HG03432 (cell line): Measurements from ENCODE around the gene TMEM132C.

Experiments used
- ATAC-seq: cut with Tn5 transposase; IDR thresholded peaks from one replicate; pipeline ENCODE4 v1.9.1; 2021; ENCODE audit warnings: mild to moderate bottlenecking, moderate library complexity; ENCODE audit not compliant: unreplicated experiment

The TMEM132C gene

DNA sequence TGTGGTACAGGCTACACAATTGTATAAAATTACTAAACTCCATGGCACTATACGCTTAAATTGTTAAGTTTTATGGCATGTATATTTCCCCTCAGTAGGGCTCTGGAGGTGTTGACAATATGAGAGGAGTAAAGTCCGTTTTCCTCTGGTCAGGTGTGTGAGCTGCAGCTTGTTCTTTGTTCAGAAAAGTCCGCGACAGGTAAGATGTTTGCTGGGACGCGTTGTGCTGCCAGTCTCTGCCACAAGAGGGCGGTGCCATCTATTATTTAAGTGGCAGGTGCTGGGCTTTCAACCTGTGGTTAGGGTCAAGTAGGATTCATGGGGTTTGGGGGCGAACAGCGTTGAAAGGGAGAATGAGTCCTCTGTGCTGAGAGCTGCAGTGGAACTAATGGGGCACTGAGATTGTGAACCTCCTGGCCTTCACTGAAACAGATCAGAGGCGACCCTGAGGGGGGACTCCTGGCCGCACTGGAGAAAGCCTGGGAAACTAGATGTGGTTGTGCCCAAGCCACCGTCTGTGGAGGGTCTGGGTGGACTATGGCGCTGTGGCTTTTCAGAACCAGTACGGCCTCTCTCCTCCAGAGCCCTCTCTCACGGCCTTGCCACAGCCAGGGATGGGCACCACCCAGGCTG is 377.8 kb downstream of the TMEM132C start:
- ATAC-seq: no peak

DNA sequence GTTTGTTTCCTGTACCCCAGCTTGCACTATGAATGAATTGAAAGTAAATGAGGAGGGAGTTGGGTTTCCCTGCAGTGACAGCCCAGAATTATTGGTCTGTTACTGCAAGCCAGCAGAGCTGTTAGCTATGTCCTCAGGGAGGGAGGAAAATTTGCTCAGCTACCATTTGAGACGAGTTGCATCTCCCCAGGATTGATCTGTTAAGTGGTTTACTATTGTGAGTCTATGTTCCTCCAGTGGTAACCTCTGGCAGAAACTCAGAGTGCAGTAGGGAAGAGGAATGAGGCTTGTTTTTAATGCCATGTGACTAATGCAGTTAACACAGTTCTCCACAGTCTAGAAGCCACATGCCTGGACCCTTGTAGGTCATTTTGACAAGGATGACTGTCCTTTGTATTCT is 382.9 kb downstream of the TMEM132C start:
- ATAC-seq: no peak

DNA sequence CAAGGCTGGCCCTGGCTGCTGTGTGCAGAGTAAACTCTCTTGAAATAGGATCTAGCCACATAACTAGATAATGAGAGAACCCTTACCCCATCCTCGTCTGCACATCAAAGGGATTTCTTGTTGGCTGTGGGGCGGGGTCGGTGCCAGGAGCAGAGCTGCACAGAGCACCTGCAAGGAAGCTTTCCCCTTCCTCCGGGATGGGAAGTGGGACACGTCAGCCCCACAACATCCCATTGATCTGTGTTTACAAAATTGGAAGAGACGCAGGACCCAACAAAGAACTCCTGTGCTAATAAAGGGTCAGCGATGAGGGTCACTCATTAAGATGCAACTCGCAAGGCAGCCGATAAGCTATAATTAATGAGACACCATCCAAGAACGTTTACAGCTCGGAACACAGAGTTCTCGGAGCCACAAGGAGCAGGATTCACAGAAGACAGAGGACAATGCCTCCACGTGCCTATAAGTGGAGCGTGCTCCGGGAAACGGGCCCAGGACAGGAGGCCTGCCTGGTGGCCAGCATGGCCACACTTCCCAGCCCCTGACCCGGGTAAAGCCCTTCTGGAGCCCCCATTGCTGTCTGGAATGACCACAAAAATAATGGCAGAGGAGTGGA is 385.3 kb downstream of the TMEM132C start:
- ATAC-seq: no peak

DNA sequence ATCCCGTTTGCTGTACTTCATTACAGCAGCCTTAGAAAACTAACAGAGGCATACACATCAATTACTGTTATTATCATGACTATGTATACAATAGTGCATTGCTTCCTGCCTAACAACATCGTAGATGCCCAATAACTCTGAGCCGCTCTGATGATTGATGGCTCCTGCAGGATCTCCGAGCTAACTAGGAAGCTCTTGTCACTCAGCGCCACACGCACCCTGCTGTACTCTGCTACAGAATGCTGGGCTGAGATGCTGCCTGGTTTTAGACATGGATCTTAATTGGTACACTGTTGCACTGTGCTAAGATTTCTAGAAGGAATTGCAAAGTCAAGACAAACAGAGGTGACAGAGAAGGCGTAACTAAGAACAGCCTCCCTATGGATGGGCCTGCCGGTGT is 387.5 kb downstream of the TMEM132C start:
- ATAC-seq: no peak

DNA sequence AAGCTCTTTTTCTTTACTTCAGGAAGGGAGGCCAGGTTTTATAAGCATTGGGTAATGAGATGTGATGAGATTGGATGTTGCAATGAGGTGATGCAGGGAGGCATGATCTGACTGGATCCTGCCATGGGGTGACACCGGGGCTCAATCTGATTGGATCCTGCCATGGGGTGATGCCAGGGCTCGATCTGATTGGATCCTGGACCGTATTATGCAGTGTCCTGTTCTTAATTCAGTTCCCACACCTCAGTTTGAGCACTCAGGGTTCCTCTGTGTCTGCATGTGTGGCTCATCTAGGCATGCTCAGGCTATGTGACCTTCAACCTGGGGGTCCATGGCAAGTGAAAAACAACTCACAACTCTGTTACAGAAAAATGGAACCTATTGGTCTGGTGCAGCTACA is 390.4 kb downstream of the TMEM132C start:
- ATAC-seq: no peak

DNA sequence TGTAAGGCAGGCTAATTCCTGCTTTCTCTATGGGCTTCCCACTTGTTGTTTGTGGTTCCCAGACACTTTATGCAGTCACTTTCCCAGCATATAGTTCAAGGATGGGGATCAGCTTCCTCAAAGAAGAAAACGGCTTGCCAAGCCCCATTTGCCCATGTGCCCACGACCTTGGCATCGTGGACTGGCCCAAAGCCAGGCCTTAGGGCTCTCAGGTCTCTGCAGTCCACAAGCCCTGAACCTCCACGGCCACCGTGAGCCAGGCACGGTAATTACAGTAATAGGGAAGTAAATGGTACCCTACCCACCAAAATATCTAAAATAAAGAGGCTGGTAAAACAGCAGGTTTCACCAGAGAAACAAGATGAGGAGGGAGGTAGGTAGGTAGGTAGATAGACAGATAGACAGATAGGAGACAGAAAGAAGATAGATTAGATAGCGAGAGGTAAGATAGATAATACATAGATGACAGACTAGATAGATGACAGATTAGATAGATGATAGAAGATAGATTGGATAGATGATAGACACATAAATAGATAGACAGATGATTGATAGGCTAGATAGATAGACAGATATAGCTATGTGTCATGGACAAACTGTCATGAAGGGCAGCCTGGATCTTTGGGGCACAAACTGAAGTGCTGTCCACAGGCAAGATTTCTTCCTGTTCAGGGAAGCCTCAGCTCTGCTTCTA is 393.7 kb downstream of the TMEM132C start:
- ATAC-seq: no peak

DNA sequence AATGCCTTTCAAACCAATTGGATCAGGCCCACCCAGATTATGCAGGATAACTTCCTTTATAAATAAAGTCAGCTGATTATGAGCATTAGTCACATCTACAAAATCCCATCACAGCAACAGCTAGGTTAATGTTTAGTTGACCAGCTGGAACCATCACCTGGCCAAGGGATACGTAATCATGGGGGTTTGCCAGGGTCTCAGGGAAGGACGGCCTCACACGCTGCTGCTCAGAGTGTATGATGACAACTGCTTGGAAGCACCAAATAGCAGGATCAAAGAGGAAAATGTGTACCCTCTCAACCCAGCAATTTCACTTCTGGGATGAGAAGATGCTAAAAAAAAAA is 394.2 kb downstream of the TMEM132C start:
- no peak for ATAC-seq

DNA sequence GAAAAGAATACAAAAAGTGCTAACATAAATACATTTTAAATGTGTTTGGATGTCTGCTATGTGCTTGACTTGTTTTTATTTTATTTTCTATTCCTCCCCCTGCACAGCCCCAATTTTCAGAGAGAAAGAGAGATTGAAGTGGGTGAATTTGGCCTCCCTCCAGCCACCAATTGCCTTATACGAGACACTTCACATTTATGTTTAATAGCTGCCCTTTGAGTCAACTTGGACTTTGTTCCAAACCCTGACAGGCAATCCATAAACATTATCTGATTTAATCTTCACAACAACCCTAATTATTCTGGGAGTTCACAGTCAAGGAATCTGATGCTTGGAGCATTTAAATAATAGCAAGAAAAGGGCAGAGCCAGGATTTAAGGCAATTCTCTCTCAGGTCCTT is 395.1 kb downstream of the TMEM132C start:
- ATAC-seq: no peak

DNA sequence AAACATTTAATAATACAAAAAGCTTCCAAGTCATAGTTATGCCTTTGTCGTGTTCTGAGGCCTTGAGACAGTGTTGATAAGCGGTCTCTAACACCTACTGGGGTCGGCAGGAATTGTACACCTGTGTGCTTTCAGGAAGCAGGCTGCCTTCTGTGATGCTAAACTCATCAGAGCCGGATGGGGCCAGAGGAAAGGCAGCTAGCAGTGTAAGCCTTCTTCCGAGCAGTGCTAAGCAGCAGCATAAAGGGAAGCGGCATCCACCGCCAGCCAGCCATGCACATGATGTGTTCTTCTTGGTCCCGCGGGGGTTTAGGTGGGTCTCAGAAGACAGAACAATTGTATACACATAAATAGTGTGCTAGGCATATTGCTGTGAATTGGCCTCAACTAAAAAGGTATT is 397.5 kb downstream of the TMEM132C start:
- no peak for ATAC-seq

DNA sequence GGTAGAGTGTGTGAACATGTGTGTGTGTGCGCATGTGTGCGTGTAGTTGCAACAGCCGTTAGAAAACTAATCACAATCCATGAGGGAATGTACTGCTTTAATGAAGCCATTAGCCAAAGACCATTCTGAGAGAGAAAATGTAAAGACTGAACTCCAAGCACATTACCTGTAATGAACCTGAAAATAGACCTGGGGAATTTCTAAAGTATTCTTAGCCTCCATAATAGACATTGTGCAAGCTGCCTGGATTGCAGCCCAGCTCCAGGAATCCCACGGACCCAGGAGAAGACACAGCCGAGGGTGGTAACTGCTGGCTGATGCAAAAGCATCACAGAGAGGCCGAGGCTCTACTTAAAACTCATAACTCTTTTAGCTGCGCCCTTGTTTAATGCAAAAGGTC is 400.2 kb downstream of the TMEM132C start:
- ATAC-seq: no peak

DNA sequence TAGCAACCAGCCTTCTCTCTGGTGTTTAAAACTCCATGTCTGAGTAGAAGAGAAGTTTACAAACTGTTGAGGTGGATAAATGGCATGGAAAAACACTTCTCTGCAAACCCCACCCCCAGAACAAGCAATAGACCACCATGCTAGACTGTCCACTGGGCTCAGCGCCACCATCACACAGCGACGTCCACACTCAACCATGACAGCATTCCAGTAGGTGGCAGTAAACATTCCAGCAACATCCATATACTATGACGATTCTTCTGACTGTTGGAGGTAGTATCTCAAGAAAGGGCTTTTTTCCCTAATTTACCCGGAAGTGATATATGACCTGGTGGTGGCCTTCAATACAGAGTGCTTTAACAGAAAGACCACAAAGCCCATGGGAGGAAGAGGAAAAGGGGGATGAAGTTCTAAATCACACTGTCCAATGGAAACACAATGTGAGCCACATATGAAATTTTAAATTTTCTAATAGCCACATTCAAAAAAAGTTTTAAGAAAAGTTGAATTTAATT is 404.6 kb downstream of the TMEM132C start:
- no peak for ATAC-seq

DNA sequence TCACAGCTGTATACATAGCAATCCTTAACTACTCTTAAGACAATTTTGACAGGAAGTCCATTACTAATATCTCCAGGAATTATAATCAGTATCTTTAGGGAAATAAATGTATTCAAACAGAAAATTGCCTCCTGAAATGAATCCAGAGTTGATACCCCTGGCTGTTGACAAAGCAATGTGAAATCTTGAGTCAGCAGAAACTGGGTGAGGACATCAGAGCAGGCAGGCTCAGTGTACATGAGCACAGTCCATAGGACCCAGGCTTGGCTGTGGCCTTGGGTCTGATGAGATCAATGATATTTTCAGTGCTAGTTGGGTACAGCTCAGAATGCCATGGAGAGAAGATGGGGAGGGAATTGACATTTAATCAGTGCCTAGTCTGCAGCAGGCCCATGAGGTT is 405.5 kb downstream of the TMEM132C start:
- ATAC-seq: no peak

DNA sequence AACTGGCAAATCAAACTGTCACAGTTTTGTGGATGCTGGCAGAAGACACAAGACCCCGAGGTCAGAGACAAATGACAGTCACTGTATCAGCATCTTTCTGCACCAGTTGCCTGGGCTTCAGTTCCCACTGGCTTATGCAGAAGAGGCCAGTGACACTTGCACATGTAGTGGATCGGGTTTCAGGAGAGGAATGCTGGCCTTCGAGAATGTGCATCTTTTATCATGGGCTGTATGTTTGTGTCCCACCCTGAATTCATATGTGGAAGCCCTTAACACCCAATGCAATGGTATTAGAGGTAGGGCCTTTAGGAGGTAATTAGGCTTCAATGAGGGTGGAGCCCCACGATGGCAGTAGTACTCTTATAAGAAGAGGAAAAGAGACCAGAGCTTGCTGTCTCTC is 405.9 kb downstream of the TMEM132C start:
- no peak for ATAC-seq

DNA sequence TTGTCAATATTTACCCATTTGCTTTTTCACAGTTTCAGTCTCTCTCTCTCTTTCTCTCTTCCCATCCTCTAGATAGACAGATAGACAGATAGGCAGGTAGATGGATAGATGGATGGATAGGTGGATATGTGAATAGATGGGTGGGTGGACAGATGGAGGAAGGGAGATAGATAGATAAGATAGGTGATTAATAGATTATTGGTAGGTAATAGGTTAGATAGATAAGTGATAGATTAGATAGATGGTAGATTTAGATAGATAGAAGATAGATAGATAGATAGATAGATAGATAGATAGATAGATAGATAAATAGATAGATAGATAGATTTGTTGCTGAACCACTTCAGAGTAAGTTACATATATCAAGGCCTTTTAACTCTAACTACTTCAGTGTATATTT is 408.6 kb downstream of the TMEM132C start:
- ATAC-seq: no peak

DNA sequence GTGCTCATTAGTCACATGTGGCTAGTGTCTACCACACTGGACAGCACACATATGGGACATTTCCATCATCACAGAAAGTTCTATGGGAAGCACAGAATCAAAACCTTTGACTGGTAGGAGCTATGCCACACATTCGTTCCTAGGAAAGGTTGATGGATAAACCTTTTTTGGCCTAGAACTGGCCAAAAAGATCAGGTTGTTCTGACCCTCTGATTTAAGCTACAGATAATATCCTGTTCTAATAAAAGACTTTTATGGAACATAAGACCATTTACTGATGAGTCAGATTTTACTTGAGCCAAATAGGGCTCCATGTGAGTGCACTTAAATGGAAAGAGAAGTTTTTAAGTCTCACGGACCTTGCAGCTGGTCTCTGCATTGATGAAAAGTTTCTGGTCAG is 413.6 kb downstream of the TMEM132C start:
- ATAC-seq: no peak

DNA sequence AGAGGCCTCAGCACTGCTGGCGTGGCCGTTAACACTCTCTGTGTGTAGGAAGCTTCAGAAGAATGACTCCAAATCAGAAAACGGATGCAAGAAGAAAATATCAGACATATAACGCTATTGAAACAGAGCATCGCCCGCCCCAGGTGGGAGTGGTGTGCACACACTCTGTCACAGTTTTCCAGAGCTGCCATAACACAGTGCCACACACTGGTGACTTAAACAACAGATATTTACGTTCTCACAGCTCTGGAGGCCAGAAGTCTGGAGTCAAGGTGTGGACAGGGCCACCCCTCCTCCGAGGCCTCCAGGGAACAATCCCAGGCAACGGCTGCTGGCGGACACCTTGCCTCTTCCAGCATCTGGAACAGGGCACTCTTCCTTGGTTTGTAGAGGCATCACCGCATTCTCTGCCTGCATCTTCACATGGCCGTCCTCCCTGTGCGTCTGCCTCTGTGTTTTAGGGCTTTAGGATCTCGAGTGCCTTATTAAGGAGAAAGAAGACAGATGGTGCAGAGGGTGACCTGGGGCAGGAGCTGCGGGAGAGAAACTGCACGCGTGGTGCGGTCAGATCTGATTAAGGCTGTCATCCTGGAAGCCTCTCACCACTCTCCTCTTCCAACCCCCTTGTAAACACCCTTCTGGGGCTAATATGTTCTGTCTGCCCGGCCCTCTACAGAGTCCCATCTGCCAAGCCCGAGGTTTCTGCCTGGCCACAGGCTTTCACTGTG is 415.7 kb downstream of the TMEM132C start:
- no peak for ATAC-seq

DNA sequence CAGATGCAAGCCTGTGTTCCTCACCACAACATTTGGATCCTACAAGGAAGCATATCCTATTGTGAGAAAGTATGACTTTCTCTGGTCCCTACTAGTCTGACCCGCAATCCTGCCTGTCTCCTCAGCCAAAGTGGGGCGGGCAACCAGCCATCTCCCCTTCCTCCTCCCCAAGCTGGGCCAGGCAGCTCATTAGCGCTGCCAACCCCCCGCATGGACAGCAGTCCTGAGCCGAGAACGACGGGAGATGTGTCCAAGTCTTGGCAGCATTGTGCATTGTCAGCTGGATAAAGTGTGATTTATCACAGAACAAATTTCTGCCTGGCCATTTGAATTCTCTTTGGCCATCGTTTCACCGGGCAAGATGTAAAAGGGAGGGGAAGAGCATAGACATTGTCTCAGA is 417.4 kb downstream of the TMEM132C start:
- no peak for ATAC-seq

DNA sequence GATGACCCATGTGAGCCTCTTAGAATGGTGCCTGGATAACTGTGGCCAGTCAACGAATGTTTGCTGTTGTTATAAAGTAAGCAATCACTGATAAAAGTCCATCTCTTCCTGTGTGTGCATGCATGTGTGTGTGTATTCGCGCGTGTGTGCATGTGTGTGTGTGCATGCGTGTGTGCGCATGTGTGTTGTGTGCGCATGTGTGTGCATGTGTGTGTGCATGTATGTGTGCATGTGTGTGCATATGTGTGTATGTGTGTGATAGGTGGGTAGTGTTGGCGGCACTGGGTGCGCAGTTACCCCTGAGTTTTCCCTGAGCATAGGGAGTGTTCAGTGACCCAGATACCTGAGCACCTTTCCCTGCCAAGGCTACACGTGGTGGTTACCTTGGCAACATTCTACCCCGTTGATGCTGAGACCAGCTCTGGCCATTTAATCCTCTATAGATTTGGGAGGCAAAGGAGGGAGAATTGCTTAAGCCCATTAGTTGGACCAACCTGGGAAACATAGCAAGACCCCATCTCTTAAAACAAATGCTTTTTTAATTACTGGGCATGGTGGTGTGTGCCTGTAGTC is 419.0 kb downstream of the TMEM132C start:
- no peak for ATAC-seq

DNA sequence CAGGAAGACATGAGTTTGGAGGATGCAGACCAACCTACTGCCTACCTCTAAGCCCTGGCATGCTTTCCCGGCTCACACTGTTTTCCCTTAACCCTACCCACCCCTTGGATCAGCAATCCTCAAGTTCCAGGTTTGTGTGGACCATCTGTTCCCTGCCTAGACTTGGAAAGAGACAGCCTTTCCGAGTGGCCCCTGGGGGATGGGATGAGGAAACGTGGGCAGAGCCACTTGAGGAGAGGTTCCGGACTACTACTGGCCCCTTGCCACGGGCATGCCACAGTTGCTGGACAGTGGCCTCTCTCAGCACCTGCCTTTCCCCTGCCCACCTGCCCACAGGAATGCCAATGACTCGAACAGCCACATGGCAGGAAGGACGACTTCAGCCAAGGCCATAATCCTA is 420.9 kb downstream of the TMEM132C start:
- ATAC-seq: no peak

DNA sequence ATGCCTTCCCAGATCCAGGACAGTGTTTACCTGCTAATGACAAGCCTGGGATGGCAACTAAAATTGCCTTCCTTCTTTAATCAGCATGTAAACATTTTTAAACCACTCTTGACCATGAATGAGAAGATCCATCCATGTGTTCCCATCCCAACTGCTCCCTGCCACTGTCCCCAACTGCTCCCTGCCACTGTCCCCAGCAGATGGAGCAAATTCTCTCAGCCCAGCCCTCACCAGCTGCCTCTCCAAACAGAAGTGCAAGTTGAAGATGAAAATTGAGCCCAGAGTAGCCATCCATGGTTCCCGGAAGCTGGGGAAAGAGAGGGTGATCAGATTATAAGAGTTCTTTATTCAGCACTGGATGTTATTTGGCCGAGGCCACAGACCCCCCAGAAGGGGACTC is 423.7 kb downstream of the TMEM132C start:
- no peak for ATAC-seq

DNA sequence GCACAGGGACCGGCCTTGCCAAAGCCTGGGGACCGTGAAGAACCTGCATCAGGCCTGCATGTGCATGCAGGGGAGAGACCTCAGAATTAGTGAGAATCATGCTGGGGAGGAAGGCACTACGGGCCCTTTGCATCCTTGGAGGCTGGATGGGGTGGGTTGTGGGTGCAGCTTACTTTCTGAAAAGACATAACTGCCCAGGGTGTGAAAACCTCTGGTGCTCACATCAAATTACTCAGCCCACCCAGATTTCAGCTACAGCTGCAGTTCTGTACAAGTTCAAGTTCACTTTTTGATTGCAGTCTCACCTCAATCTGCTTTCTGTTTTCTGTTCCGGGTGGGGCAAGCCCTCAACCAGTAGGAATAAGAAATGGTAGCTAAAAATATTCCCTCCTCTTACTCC is 426.1 kb downstream of the TMEM132C start:
- no peak for ATAC-seq
